Germinal center (tissue), 1 donor: ENCODE data around the gene PLRG1.
"Not testable (repeated sequence)": the region's sequence is repeated elsewhere in the genome, so short reads cannot be mapped to it uniquely, and the experiment has no call there.

Experiments
- DNase-seq: peaks from one replicate; pipeline ENCODE4 v3.0.0; 2012; ENCODE audit warnings: mixed read lengths, low spot score

PLRG1 gene

DNA sequence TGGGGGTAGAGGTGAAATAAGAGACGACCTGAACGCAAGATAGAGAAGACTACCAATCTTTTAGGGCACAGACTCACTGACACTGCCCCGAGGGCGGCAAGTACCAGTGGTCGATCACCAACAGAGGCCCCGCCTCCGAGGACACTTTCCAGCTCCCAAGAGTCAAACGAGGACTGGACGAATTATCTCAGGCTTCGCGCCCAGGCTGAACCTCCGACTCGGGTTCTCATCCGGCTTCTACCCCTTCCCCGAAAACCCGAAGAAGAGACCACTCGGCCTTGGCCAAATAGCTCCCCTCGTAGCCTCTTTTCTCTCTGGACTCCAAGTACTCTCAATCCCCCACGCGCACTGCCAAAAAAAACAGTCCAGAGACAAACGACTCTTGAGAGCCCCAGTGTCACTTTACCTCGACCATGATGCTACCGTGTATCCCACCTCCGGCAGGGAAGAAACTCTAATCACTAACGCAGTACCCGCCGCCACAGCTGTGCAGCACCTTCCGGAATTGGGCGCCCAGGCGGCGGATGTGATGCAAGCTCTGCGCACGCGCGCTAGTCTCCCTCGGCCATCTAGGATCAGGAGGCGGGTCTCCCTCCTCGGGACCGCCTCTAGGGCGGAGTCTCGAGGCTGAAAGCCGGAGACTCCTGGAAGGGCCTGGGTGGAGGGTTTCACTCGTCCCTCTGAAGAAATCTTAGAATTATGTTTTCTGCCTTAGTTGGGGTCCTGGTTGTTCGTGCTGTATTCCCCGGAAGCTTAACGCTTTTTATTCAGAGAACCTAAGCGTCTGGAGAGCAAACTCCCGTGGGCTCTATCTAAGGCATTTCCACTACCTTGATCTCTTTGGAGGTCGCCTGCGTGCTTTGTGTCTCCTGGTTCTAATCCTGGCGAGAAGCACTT, at the start of gene PLRG1:
PLRG1 (minus strand) TSS at position 507 of the 897 bp plus-strand sequence; CDS start at position 415, 92 bp downstream.
- DNase-seq: peak; percentile 94

DNA sequence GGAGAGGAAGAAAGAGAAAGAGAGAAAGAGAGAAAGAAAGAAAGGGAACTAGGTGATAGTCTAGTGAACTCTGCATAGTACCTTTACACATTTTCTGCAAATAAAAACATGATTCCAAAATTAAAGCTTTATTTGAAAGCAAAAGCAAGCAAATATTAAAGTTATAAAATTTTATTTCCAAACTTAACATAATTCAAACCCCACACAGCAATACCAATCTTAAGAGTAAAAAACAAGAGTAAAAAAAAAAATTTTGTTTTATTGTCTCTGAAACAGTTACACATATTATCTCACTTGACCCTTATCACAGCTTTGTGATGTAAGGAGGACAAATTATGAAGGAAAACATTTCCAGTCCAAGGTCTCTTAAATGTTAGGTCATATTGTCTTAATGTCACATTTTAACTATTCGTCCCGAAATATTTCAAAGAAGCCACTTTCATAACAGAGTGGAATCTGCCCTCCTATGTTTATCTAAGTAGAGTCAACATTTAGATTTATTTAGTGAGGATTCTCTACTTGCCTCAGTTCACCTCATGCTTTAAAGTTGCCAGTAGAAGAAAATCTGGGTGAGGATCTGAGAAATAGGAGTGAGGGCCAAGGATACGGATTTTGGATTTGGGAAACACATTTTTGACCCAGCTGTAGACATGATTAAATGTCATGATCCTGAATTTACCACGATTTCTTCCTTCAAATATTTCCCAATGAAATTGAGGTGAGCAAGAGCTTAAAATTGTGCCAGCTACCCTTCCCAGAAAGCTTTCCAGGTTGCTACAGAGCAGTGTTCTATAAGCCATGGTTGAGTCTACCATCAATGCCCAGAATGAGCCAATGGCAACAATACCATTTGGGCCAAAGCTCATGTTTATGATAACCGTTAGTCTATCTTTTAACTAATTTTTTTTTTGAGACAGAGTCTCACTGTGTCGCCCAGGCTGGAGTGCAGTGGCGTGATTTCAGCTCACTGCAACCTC, 47.9 kb upstream of the PLRG1 start:
- no peak for DNase-seq

DNA sequence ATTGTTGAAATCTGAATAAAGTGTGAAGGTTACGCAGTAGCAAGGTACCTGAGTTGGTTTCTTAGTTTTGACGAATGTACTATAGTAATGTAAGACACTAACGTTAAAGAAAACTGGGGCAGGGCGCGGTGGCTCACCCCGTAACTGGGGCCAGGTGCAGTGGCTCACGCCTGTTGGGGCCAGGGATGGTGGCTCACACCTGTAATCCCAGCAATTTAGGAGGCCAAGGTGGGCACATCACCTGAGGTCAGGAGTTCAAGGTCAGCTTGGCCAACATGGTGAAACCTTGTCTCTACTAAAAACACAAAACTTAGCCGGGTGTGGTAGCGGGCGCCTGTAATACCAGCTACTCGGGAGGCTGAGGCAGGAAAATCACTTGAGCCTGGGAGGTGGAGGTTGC, 47.1 kb upstream of the PLRG1 start:
- not testable (repeated sequence) for DNase-seq

DNA sequence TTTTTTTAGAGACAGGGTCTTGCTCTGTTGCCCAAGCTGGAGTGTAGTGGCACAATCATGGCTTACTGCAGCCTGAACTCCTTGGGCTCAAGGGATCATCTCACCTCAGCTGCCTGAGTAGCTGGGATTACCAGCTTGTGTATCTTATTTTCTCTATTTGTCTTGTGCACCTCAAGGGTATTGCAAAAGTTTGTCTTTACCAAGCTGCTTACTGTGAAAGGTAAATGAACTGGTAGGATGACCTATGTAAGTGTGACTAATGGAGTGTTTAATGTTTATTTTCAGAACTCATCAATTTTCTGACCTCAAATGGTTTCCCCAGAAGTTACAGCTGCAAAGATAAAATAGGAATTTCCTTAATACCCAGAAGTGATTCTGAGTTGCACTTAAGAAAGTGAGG, 45.6 kb upstream of the PLRG1 start:
- no peak for DNase-seq

DNA sequence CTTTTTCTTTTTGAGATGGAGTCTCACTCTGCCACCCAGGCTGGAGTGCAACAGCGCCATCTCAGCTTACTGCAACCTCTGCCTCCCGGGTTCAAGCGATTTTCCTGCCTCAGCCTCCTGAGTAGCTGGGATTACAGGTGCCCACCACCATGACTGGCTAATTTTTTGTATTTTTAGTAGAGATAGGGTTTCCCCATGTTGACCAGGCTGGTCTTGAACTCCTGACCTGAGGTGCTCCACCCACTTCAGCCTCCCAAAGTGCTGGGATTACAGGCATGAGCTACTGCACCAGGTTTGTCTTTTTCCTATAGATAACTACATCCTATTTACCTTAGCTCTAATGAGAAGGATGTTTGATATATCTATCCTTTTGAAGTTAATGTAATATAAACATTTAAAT, 44.1 kb upstream of the PLRG1 start:
- not testable (repeated sequence) for DNase-seq

DNA sequence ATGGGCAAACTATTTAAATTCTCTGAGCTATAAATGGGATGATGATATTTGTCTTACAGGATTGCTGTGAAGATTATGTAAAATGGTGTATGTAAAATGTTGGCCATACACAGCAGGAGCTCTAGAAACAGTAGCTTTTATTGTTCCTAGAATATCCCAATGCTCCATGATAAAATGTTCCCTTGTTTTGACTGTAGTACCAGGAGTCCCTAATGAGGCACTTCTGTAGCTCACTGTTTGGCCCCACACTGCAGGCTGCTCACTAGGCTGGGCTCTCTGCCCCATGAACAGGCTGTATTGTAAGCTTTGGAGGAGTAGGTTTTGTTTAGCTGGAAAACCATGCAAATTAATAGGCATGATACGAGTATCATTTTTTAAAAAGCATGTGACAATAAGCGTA, 43.7 kb upstream of the PLRG1 start:
- DNase-seq: no peak

DNA sequence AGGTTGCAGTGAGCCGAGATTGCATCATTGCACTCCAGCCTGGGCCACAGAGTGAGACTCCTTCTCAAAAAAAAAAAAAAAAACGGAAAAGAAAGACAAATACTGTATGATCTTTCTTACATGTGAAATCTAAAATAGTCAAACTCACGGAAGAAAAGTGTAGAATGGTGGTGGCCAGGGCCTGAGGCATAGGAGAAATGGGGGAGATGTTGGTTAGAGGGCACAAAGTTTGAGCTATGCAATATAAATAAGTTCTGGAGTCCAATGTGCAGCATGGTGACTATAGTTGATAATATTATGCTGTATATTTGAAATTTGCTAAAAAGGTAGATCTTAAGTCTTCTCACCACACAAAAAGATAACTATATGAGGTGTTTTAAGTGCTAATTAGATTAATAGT, 41.7 kb upstream of the PLRG1 start:
- DNase-seq: no peak

DNA sequence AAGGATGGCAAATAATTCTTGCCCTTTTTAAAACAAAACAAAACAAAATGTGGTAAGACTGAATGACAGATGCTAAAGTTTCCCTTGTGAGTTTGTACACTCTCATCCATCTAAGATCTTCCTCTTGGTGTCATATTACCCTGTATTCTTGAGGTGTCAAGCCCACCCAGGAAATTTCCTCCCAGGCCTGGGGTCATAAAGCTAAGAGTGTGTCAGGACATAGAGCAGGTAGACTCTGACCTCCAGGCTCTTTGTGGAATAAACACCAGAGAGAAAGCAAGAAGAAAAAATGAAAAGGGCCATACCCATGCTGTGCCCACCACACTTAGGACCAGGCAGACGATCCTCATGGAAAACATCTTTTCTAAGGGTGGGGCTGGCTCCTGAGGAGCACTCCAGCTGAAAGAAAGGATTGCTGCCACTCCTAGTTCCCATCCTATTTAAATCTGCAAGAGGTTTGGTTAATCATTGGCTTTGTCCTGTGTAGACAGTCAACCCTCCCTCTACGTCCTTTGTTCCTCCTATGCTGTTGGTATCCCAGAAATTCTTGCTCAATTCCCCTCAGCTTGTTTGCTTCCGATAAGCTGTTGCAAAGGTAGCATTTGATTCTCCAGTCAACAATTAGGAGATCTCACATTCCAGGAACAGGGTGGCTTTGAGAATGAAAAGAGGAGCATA, 40.3 kb upstream of the PLRG1 start, which contains the start of gene FGA:
FGA (minus strand) TSS at position 414 of the 678 bp plus-strand sequence; CDS start at position 359, 55 bp downstream.
- no peak for DNase-seq

DNA sequence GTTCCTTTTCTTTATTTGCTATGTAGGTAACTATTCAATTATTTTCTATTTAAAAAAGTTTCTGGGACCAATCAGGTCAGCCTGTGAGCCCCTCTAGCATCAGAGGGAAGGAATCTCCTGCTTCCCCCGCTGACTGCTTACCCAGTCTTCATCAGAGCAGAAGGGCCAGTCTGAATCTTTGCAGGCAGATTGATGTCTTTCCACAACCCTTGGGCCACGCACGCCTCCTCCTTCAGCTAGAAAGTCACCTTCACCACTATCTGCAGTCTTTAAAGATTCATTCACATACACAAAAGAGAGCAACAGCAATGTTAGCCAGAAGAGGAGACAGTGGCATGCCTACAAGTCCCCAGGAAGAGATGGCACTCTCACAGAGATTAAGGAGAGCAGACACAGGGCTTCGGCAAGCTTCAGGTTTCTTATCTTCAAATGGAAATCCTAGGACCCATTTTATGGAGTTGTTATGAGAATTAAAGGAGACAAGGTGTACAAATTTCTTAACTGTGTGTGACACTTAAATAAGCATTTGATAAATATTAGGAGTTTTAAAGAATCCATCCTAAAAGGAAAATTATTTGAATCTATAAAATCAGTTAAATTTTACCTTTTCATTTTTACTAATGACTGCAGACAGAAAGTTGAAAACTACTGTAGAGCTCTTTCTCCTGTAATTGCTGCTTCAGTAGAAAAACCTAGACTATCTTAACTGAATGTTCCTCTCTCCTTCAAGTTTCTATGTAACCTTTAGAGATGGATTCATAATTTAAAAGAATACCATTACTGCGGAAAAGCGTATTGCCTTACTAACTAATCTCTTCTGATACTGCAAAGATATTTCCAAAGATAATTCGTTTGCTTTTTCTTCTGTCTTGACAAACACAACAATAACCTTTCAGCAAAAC, 39.3 kb upstream of the PLRG1 start:
- no peak for DNase-seq

DNA sequence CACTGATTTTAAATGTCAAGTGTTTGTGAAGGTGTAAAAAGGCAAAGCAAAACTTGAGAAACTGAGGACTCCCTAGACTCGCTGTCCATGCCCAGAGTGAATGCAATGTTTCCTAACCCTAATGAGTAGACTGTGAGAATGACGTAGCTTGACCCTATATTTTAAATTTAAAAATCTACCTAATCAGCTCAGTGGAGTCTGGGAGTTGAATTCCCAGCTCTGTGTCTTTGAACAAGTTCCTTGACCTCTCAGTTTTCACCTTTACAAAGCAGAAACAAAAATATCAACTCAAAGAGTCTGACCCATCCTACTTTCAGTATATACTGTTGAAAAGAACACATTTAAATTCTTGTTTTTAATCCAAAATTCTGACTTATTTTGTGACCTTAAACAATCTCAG, 38.0 kb upstream of the PLRG1 start:
- DNase-seq: no peak

DNA sequence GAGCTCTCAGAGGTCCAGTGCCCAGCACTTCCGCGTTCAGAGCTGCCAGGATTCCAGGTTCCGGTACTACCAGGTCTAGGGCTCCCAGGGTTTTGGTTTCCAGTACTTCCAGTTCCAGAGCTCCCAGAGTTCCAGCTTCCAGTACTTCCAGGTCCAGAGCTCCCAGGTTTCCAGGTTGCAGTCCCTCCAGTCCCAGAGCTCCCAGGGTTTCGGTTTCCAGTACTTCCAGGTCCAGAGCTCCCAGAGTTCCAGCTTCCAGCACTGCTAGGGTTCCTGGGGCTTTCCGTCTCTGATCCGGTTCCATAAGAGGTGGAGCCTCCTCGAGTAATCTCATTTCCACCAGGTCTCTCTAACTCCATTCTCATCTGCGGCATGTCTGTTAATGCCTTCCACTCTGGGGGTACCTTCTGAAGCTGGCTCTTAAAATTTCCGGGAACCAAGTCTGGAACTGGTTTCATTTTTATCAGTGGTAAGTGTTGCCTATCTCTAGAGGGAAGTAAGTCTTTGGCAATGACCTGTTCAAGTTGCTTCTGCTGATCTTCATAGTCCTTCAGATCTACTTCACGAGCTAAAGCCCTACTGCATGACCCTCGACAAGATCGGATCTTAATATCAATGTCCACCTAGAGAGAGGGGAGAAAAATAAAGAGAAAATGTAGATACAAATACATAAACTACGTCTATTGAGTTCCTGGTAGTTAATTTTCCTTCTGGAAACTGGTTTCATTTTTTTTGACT, 36.3 kb upstream of the PLRG1 start:
- DNase-seq: no peak

DNA sequence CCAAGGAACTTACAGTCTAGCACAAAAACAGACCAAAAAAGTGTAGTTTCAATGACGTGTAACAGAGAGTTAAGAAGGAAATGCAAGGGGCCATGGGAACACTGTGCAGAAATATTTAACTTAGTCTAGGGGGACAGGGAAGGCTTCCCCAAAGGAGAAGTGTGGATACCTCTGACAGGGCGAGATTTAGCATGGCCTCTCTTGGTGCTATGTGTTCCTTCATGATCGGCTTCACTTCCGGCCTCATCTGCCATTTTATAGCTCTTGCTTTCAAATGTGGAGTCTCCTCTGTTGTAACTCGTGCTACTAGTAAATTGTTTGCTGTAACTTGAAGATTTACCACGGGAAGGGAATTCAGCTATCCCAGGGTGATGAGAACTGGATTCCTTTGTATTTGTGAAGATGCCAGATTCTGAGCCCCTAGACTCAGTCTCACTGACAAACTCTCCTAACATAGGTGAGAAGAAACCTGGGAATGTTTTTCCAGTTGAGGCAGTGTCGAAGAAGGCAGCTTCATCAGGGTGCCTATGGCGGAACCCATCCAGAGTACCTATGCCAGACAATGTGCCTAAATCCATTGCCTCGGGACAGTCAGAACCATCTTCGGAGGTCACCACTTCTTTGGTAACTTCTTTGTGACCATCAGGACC, 35.3 kb upstream of the PLRG1 start:
- no peak for DNase-seq

DNA sequence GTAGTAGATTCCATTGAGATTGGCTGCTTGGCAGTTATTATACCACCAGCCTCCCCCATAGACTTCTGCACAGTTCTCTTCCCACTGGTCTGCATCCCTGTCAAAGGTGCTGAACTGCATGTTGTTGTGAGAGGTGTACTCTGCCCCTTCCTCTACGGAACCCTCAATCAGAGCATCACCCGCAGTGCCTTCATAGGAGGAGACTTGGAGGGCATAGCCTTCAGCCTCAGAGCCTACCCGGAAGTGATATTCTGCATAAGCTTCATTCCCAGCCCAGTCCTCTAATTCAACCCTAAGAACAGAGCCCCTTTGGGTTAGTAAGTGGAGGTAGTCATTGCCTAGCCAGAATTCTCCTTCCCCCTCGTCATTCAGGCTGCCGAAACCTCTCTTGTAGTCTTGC, 34.1 kb upstream of the PLRG1 start:
- DNase-seq: no peak

DNA sequence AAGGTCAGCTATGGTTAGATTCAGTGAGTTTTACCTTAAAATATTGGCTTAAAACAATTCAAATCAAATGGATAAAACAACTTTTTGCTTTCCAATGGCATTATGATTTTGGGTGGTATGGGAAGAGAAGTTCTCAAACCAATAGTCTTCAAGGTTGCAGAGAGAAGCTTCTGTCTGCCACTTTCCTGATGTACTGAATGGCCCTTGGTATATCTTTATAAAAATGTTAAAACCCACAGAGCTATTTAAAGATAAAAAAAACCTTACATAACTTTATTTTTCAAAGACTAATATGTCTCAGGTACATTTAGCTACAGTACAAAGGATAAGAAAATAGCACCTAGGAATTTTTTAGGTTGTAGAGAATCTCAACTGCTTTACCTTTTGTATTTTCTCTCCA, 33.5 kb upstream of the PLRG1 start:
- DNase-seq: no peak

DNA sequence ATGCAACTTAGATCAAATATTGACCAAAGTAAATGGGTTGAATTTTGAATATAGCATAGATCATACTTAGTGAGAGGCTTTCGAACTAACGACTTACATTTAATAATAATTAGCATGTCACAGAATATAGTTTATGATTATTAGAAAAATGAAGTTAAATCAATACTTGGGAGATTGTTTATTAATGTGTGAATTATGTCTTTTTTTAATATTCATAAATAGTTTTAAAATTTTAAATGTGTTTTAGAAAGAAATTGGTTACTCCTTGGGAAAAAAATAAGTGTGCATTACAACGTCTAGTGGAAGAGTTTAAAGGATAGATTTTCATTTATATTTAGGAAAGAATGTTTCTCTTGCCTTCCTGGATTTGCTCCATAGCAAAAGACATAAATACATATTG, 33.0 kb upstream of the PLRG1 start:
- no peak for DNase-seq

DNA sequence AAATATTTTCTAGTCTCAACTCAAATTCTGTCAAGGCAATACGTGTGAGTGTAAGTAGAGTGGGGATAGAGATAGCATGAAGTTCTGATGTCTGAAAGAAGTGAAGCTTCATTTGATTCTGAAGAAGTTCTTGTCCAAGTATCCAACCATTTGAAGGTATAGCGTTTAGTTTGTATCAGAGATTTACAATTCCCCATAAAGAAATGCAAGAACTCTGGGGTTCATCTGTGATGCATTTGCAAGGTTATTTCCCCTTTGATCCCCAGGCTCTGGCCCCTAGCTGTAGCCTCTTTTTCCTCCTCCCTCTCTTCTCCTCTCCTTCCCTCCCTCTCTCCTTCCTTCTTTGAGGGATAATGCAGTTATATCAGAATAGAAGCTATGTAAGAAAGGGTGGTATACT, 32.5 kb upstream of the PLRG1 start:
- no peak for DNase-seq

DNA sequence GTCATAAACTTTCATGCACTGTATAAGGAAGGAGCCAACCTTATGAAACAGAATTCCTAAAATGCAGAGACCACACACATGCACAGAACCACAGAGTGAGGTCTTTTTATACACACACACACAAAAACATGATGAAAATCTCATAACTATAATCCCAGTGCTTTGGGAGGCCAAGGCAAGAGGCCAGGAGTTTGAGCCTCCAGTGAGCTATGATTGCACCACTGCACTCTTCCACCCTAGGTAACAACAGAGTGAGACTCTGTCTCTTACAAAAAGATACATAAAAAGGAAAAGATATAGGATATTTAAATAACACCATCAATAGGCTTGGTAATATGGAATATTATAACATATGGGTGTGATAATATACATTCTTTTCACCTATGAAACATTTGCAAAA, 29.7 kb upstream of the PLRG1 start:
- no peak for DNase-seq

DNA sequence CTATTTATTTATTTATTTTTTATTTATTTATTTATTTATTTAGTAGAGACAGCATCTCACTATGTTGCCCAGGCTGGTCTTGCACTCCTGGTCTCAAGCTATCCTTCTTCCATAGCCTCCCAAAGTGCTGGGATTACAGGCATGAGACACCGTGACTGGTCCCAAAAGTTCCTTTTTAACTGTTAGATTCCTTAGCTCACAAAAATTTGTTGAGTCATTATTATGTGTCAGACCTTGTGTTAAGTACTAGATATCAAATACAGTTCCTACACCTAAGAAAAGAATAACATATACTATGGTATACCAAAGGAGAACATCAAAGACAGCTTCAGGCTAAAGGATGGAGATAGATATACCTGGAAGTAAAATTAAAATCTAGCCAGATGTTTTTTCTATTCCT, 28.7 kb upstream of the PLRG1 start:
- DNase-seq: no peak

DNA sequence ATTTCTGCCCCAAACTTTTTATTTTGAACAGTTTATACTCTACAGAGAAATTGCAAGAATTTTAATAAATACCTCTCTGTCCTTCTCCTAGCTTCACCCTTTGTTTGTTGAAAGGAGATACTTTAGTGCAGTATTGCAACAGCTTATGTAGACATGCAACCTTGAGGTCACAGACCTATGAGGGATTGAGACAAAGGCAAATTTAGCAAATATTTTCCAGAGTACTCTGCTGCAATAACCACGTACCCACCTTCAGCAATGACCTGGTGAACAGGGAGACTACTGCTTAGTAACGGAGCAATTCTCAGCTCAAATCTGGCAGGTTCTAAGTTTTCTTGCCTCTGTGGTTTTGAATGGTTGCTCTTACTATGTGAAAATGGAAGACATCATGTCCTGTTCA, 27.1 kb upstream of the PLRG1 start:
- no peak for DNase-seq

DNA sequence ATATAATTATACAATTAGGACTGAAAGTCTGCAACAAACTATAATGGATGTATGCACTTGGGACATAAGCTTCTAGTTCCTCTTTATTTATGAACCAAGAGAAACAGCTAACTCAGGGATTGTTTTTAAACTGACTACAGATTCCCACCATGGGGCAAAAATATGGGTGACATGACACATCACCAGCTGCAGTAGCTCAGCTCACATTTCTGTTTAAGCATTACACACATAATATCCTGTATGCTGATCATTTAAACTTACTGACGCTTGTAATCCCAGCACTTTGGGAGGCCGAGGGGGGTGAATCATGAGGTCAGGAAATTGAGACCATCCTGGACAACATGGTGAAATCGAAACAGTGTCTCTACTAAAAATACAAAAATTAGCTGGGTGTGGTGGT, 24.1 kb upstream of the PLRG1 start:
- DNase-seq: no peak
